Progenitor cell of endocrine pancreas (in vitro differentiated cells): Measurements from ENCODE around the gene PAQR5. TPM values are rescaled to one million over a fixed set of nuclear protein-coding genes. Genes with fewer than 3 reads are reported as not detected.

ENCODE experiments used
- DNase-seq: peaks from one replicate; pipeline ENCODE4 v3.0.0; 2021; ENCODE audit warnings: low spot score; ENCODE audit not compliant: unreplicated experiment
- H3K27ac Mint-ChIP-seq: 2 replicates; pipeline ENCODE4 v1.8.0; 2021; ENCODE audit warnings: mild to moderate bottlenecking, moderate library complexity, mixed read lengths
- H3K27me3 Mint-ChIP-seq: 2 replicates; pipeline ENCODE4 v1.8.0; 2021; ENCODE audit warnings: mixed read lengths
- H3K36me3 Mint-ChIP-seq: 2 replicates; pipeline ENCODE4 v1.8.0; 2022; ENCODE audit warnings: mixed read lengths; ENCODE audit not compliant: insufficient read depth
- H3K4me1 Mint-ChIP-seq: 2 replicates; pipeline ENCODE4 v1.8.0; 2021; ENCODE audit warnings: low read depth, mixed read lengths
- H3K4me3 Mint-ChIP-seq: 2 replicates; pipeline ENCODE4 v1.8.0; 2021; ENCODE audit warnings: low read depth, mild to moderate bottlenecking, moderate library complexity, mixed read lengths
- H3K9me3 Mint-ChIP-seq: 2 replicates; pipeline ENCODE4 v1.8.0; 2021; ENCODE audit warnings: low read depth, mixed read lengths
- total RNA-seq: library from RNA; stranded (reverse); gene quantifications from 2 replicates; pipeline ENCODE4 v1.2.1, GENCODE V29; 2021
- TF ChIP-seq, protein P1 (sequence below): fragments of 200-600 bp; sonication (generic); IDR thresholded peaks from one replicate; pipeline ENCODE4 v1.5.0; 2021; ENCODE audit warnings: antibody characterized with exemption, mild to moderate bottlenecking; ENCODE audit not compliant: unreplicated experiment

PAQR5 gene
- total RNA-seq, 1 donor from 2014 or later: 14.6 TPM

DNA sequence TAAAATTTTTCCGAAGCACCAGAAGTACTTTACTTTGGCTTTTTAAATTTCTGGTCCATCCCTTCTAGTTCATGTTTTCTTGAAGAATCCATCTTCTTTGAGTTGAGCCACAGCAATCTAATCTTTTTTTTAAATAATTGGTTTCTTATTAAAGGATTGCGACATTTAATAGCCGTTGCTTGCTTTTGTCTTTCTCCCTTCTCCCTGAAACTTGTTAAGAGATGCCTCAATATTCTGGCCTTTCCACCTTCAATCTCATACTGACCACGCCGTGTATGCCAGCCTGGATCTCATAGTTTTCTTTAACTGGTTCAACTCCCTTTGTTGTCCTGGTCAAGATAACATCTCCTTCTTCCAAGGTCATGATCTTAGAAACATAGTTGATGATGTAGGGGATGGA lies 135.5 kb downstream of the PAQR5 start:
- Mint-ChIP-seq H3K27me3 (peaks cover 3% of the 10 kb centered on the region), H3K9me3 (no peaks in the 10 kb centered on the region), H3K36me3 (peaks cover 31% of the 10 kb centered on the region), H3K4me1 (peaks cover 6% of the 10 kb centered on the region), H3K4me3 (no peak overlapping the region), H3K27ac (no peak overlapping the region)
- no peak for DNase-seq
- TF ChIP-seq, protein P1, sequence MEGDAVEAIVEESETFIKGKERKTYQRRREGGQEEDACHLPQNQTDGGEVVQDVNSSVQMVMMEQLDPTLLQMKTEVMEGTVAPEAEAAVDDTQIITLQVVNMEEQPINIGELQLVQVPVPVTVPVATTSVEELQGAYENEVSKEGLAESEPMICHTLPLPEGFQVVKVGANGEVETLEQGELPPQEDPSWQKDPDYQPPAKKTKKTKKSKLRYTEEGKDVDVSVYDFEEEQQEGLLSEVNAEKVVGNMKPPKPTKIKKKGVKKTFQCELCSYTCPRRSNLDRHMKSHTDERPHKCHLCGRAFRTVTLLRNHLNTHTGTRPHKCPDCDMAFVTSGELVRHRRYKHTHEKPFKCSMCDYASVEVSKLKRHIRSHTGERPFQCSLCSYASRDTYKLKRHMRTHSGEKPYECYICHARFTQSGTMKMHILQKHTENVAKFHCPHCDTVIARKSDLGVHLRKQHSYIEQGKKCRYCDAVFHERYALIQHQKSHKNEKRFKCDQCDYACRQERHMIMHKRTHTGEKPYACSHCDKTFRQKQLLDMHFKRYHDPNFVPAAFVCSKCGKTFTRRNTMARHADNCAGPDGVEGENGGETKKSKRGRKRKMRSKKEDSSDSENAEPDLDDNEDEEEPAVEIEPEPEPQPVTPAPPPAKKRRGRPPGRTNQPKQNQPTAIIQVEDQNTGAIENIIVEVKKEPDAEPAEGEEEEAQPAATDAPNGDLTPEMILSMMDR: no peak

DNA sequence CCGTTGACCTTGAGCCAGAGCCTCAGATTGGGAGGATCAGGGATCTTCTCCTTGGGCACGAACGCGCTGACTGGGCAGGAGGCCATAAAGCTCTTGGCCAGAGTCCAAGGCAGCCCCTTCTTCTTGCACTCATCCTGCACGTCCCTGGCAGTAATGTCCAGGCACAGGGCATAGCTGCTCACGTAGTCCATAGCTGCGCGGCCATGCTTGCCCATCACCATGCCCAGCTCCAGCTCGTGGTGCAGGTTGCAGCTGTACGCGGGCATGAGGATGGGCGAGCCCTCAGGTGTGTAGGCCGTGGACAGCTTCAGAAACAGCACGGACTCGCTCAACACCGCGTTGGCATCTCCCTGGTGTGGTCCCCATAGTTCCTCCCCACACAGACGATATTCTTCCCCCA lies 136.0 kb downstream of the PAQR5 start:
- TF ChIP-seq, protein P1: no peak
- H3K4me3 Mint-ChIP-seq: no peak overlapping the region
- H3K9me3 Mint-ChIP-seq: no peaks in the 10 kb centered on the region
- H3K27me3 Mint-ChIP-seq: peaks cover 3% of the 10 kb centered on the region
- H3K27ac Mint-ChIP-seq: no peak overlapping the region
- peaks cover 33% of the 10 kb centered on the region for H3K36me3 Mint-ChIP-seq
- DNase-seq: no peak
- peaks cover 6% of the 10 kb centered on the region for H3K4me1 Mint-ChIP-seq

DNA sequence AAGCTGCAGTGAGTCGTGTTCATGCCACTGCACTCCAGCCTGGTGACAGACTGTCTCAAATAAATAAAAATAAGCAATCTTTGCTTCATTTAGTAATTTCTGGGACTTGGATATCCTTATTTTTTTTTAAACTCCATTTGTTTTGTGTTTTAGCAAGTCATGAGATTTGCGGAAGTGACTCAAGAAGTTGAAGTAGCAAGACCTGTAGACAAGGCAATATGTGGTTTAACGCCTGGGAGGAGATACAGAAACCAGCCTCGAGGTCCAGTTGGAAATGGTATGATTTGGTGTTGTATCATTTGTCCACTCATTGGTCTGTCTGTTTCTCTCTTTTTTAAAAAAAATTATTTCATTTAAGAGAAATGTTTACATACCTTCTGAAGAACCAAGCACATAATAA lies 137.3 kb downstream of the PAQR5 start:
- Mint-ChIP-seq H3K4me3 (no peak overlapping the region), H3K27me3 (peaks cover under 1% of the 10 kb centered on the region), H3K27ac (no peak overlapping the region), H3K9me3 (no peaks in the 10 kb centered on the region), H3K4me1 (peaks cover 10% of the 10 kb centered on the region), H3K36me3 (peaks cover 30% of the 10 kb centered on the region)
- no peak for DNase-seq
- TF ChIP-seq, protein P1: no peak

DNA sequence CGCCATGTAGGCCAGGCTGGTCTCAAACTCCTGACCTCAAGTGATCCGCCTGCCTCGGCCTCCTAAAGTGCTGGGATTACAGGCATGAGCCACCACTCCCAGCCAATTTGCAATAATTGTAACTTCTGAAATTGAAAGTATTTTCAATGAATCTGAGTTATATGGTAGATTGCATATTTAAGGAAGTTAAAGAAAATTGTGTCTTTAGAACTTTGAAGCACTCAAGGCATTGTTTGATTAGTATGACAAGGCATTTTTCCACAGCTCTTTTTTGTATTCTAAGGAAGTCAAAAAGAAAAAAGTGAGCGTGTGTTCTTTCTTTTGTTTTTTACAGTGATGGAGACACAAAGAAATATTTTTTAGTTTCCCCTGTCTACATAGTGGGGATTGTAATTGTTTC lies 138.2 kb downstream of the PAQR5 start:
- H3K4me1 Mint-ChIP-seq: peaks cover 10% of the 10 kb centered on the region
- DNase-seq: no peak
- H3K27ac Mint-ChIP-seq: no peak overlapping the region
- no peaks in the 10 kb centered on the region for H3K9me3 Mint-ChIP-seq
- H3K36me3 Mint-ChIP-seq: peaks cover 27% of the 10 kb centered on the region
- TF ChIP-seq, protein P1: no peak
- no peak overlapping the region for H3K4me3 Mint-ChIP-seq
- H3K27me3 Mint-ChIP-seq: no peaks in the 10 kb centered on the region

DNA sequence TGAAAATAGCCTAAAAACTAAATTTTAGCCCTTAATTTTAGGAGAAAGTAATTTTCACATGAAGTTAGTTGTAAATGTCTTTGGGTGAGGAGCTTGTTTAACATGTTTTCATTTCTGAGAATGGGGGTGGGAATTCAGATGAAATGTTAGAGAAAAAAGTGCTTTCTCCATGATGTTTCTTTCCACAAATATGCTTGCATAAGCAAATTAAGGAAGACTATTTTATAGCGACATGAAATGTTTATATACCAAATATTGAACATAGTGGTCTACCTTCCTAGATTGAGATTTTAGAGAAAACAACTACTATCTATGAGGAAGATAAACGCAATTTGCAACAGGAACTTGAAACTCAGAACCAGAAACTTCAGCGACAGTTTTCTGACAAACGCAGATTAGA lies 140.9 kb downstream of the PAQR5 start:
- H3K27me3 Mint-ChIP-seq: no peaks in the 10 kb centered on the region
- H3K4me3 Mint-ChIP-seq: no peak overlapping the region
- TF ChIP-seq, protein P1: no peak
- H3K36me3 Mint-ChIP-seq: peaks cover 23% of the 10 kb centered on the region
- DNase-seq: no peak
- H3K4me1 Mint-ChIP-seq: peaks cover 10% of the 10 kb centered on the region
- no peaks in the 10 kb centered on the region for H3K9me3 Mint-ChIP-seq
- H3K27ac Mint-ChIP-seq: no peak overlapping the region
